Fibroblast of lung (primary cell): Measurements from ENCODE around the gene GDF2.

Experiments
- CTCF ChIP-seq, 2 donors: IDR thresholded peaks in 1 of 2; conservative IDR thresholded peaks in 1 of 2; 1 replicate in 1 of 2; 2 replicates in 1 of 2; pipeline ENCODE4 v1.5.1; 2011 to 2012; ENCODE audit warnings: low read length in 2 of 2, control low read depth in 1 of 2, inconsistent platforms in 1 of 2, low read depth in 1 of 2, mild to moderate bottlenecking in 1 of 2
- EZH2 ChIP-seq: IDR thresholded peaks from 2 replicates; pipeline ENCODE4 v1.5.1; 2012; ENCODE audit warnings: low read length, control low read depth, mild to moderate bottlenecking; ENCODE audit errors: missing control alignments

GRCh38 chr10:47279276-47279675 is 43.0 kb upstream of the GDF2 start:
- TF ChIP-seq CTCF (conservative IDR thresholded peaks at IDR 0.05 in 1 of 2, IDR thresholded peaks at IDR 0.05 in 1 of 2; ENCODE audit: low read depth in 1 of 2, low read length in 2 of 2) (no peak), EZH2 (no peak)
